Keratinocyte (primary cell): ENCODE data around the gene SMOC1. TPM values are rescaled to one million over a fixed set of nuclear protein-coding genes. Genes with fewer than 3 reads are reported as not detected.

Experiments used
- DNase-seq: peaks from one replicate; pipeline ENCODE4 v3.0.0-alpha.2; 2011; ENCODE audit warnings: low read depth, missing footprints, low spot score
- FAIRE-seq: peaks from 2 replicates; lab custom pipeline; 2011; peaks lifted over from hg19 to GRCh38; lab: Jason Lieb, UNC
- H2AFZ ChIP-seq: 2 replicates; pipeline ENCODE4 v1.6.0; 2012; ENCODE audit warnings: low read length, control low read depth, inconsistent platforms; ENCODE audit not compliant: control insufficient read depth
- H3K27ac ChIP-seq: 2 replicates; pipeline ENCODE4 v1.5.1; 2011; ENCODE audit warnings: low read length; ENCODE audit not compliant: control insufficient read depth, insufficient read depth
- H3K27me3 ChIP-seq: 3 replicates; pipeline ENCODE4 v1.6.0; 2011; ENCODE audit warnings: low read length; ENCODE audit not compliant: control insufficient read depth, insufficient read depth; ENCODE audit errors: extremely low read depth
- H3K36me3 ChIP-seq, 2 experiments: 2 replicates in 1 of 2; 3 replicates in 1 of 2; pipeline ENCODE4 v1.5.1; 2011; ENCODE audit warnings: low read length in 2 of 2, mild to moderate bottlenecking in 1 of 2; ENCODE audit not compliant: control insufficient read depth in 2 of 2, insufficient read depth in 2 of 2; ENCODE audit errors: extremely low read depth in 1 of 2
- H3K4me1 ChIP-seq: 3 replicates; pipeline ENCODE4 v1.5.1; 2011; ENCODE audit warnings: low read length; ENCODE audit not compliant: control insufficient read depth, insufficient read depth; ENCODE audit errors: extremely low read depth
- H3K4me2 ChIP-seq: 3 replicates; pipeline ENCODE4 v1.6.0; 2011; ENCODE audit warnings: low read depth, low read length; ENCODE audit not compliant: control insufficient read depth, insufficient read depth; ENCODE audit errors: extremely low read depth
- H3K4me3 ChIP-seq, 3 experiments: fragments of 200-600 bp in 1 of 3; sonication (generic) in 1 of 3; 2 replicates in 2 of 3; 3 replicates in 1 of 3; pipeline ENCODE4 v1.5.1; 2011 to 2016; ENCODE audit warnings: low read length in 3 of 3, mild to moderate bottlenecking in 3 of 3, control low read depth in 2 of 3, inconsistent platforms in 1 of 3, low read depth in 1 of 3, mixed read lengths in 1 of 3, mixed run types in 1 of 3, moderate library complexity in 1 of 3; ENCODE audit not compliant: control insufficient read depth in 2 of 3, insufficient read depth in 2 of 3; ENCODE audit errors: extremely low read depth in 1 of 3
- H3K79me2 ChIP-seq: 2 replicates; pipeline ENCODE4 v1.6.0; 2012; ENCODE audit warnings: low read length; ENCODE audit not compliant: control insufficient read depth, insufficient read depth
- H3K9ac ChIP-seq: 3 replicates; pipeline ENCODE4 v1.6.0; 2011; ENCODE audit warnings: low read length; ENCODE audit not compliant: control insufficient read depth, insufficient read depth; ENCODE audit errors: extremely low read depth
- H3K9me1 ChIP-seq: 3 replicates; pipeline ENCODE4 v1.6.0; 2011; ENCODE audit warnings: low read length; ENCODE audit not compliant: control insufficient read depth, insufficient read depth; ENCODE audit errors: extremely low read depth
- H3K9me3 ChIP-seq: 2 replicates; pipeline ENCODE4 v1.5.1; 2012; ENCODE audit warnings: low read depth, low read length; ENCODE audit not compliant: control insufficient read depth
- H4K20me1 ChIP-seq: 3 replicates; pipeline ENCODE4 v1.6.0; 2011; ENCODE audit warnings: low read length; ENCODE audit not compliant: control insufficient read depth, insufficient read depth; ENCODE audit errors: extremely low read depth
- CTCF ChIP-seq, 3 experiments: IDR thresholded peaks in 1 of 3; conservative IDR thresholded peaks in 1 of 3; optimal IDR thresholded peaks in 1 of 3; 2 replicates in 2 of 3; 3 replicates in 1 of 3; pipeline versions ENCODE3 to v1.5.1; 2011; ENCODE audit warnings: low read length in 3 of 3, mild to moderate bottlenecking in 3 of 3, moderate library complexity in 2 of 3, control low read depth in 1 of 3, inconsistent platforms in 1 of 3; ENCODE audit not compliant: insufficient read depth in 2 of 3; ENCODE audit errors: extremely low read depth in 1 of 3
- EZH2 ChIP-seq: IDR thresholded peaks from one replicate; pipeline ENCODE4 v1.6.1; 2012; ENCODE audit warnings: inconsistent platforms, mild to moderate bottlenecking, low read length, moderate library complexity
- dilution Hi-C: fragments of 300-500 bp; cut with MboI; formaldehyde crosslinking; loops from one replicate; pipeline ENCODE4 v1.7.0; 2020; ENCODE audit warnings: low sequenced_read_pairs; ENCODE audit not compliant: extremely low pct_ligation_motif_present
- polyA plus RNA-seq, 5 experiments: library from polyadenylated mRNA; depleted of rRNA in 3 of 5; stranded (reverse) in 3 of 5; stranded (forward) in 1 of 5; unstranded in 1 of 5; fragments of >200 nt; gene quantifications; 1 replicate in 1 of 5; 2 replicates in 3 of 5; 3 replicates in 1 of 5; pipeline versions ENCODE4 v1.2.1 to v1.2.3, GENCODE V29; 2011 to 2012; ENCODE audit warnings: missing spikeins in 2 of 5, low read depth in 1 of 5, low replicate concordance in 1 of 5

The SMOC1 gene
- polyA plus RNA-seq, 1 donor (not counting 4 experiments of a cell fraction or from before 2014, with no cell fraction given), result 6.0 TPM

DNA sequence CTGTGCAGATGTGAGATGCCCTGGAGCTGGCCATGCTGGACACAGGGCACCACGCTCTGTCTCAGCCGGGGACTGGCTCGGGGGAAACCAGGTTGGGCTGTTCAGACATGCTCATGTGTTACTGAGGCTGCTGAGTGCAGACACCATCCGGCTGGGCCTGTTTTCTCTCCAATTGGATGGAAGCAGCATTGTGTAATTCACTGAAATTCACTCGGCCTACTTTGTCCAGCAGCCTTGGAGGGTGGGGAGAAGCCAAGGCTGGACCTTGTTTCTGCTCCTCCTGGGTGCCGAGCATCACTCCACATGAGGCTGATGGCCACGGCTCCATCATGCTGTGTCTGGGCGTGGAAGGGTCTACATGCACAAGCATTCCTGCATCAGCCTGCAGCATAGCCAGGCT lies 130.7 kb downstream of the SMOC1 start:
- no peaks in the 10 kb centered on the region for H3K9me3 ChIP-seq
- peak overlapping the region; percentile 59 for H3K27ac ChIP-seq

DNA sequence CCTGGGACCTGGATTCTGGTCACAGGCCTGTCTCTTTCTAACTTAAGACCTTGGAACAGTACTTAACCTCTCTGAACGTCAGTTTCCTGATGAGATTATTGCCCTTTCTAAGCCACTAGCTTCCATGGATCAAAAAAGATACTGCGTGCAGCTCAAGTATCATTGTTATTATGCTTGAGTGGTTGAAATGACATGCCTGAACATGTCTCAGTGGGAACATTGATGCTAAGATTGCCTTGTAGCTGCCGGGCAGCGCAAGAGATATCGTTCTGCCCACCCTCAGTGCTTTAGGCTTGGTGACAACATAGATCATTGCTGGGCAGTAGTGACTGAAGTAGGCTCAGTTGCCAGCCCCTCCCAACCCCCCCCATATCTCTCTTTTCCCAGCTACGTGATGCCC lies 131.9 kb downstream of the SMOC1 start:
- peak overlapping the region; percentile 43 for H2AFZ ChIP-seq
- no peaks in the 10 kb centered on the region for H3K27me3 ChIP-seq
- no peak for DNase-seq
- H3K27ac ChIP-seq, result peak overlapping the region; percentile 59
- H3K36me3 ChIP-seq, result no peaks in the 10 kb centered on the region
- H3K4me2 ChIP-seq, result peak overlapping the region; percentile 18
- no peaks in the 10 kb centered on the region for H4K20me1 ChIP-seq
- no peaks in the 10 kb centered on the region for H3K9me1 ChIP-seq
- H3K79me2 ChIP-seq, result no peaks in the 10 kb centered on the region
- H3K4me3 ChIP-seq, result no peak overlapping the region
- H3K9ac ChIP-seq, result no peak overlapping the region
- FAIRE-seq, result peak; percentile 52
- no peaks in the 10 kb centered on the region for H3K9me3 ChIP-seq
- dilution Hi-C loops, result no loop called here
- no peak for TF ChIP-seq CTCF (optimal IDR thresholded peaks at IDR 0.05 in 1 of 3, IDR thresholded peaks at IDR 0.05 in 1 of 3, conservative IDR thresholded peaks at IDR 0.05 in 1 of 3; ENCODE audit: extremely low read depth in 1 of 3, insufficient read depth in 2 of 3, low read length in 3 of 3)
- no peak for TF ChIP-seq EZH2
- peaks cover 26% of the 10 kb centered on the region for H3K4me1 ChIP-seq

More for the DNA sequence above, 130.7 kb downstream of the SMOC1 start:
- dilution Hi-C loops, result no loop called here
- DNase-seq (no peak), FAIRE-seq (no peak)
- H3K36me3 ChIP-seq, result no peaks in the 10 kb centered on the region
- H3K79me2 ChIP-seq, result no peaks in the 10 kb centered on the region
- H4K20me1 ChIP-seq, result no peaks in the 10 kb centered on the region
- H3K27me3 ChIP-seq, result no peaks in the 10 kb centered on the region
- peak overlapping the region; percentile 15 for H3K4me2 ChIP-seq
- peak overlapping the region; percentile 17 for H3K9ac ChIP-seq
- peaks cover 26% of the 10 kb centered on the region for H3K4me1 ChIP-seq
- H3K4me3 ChIP-seq, result no peak overlapping the region
- H2AFZ ChIP-seq, result peak overlapping the region; percentile 20
- TF ChIP-seq EZH2 (no peak), CTCF (optimal IDR thresholded peaks at IDR 0.05 in 1 of 3, IDR thresholded peaks at IDR 0.05 in 1 of 3, conservative IDR thresholded peaks at IDR 0.05 in 1 of 3; ENCODE audit: extremely low read depth in 1 of 3, insufficient read depth in 2 of 3, low read length in 3 of 3) (no peak)
- H3K9me1 ChIP-seq, result no peaks in the 10 kb centered on the region
